PFSK-1 (cell line): Measurements from ENCODE around the gene GPC6.

Experiments used
- POLR2AphosphoS5 ChIP-seq: IDR thresholded peaks from 2 replicates; pipeline ENCODE4 v1.6.1; 2012; ENCODE audit warnings: low read depth, mild to moderate bottlenecking, control low read depth, low read length, moderate library complexity
- REST ChIP-seq, 2 experiments: IDR thresholded peaks; 2 replicates each; pipeline versions ENCODE4 v1.6.1 to v1.8.0; 2011 to 2012; ENCODE audit warnings: low read depth in 2 of 2, low read length in 2 of 2, control low read depth in 1 of 2, inconsistent platforms in 1 of 2, mild to moderate bottlenecking in 1 of 2, moderate library complexity in 1 of 2; ENCODE audit not compliant: insufficient read depth in 1 of 2
- SIN3A ChIP-seq: IDR thresholded peaks from 2 replicates; pipeline ENCODE4 v1.6.1; 2012; ENCODE audit warnings: mild to moderate bottlenecking, low read length, moderate library complexity, borderline replicate concordance; ENCODE audit not compliant: insufficient read depth

DNA sequence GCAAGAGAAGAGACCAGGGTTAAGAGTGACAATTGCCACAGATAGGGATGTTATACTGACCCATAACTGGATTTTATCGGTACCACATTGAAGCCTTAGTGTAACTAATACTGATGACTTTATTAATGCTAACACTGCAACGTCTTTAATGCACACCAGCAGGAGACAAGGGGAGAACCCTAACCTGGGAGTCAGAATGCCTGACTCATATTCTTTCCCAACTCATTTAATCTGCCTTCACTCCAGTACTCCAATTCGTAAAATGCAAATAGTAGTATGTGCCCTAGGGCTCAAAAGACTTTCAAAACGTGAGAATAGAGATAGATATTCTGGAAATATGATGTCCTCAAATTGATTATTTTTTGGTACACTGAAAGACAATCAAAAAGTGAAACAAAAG is 62.4 kb downstream of the GPC6 start:
- TF ChIP-seq POLR2AphosphoS5 (no peak), REST (IDR thresholded peaks at IDR 0.05; ENCODE audit: insufficient read depth in 1 of 2, low read depth in 2 of 2, low read length in 2 of 2) (no peak), SIN3A (no peak)
